SK-N-MC (cell line): ENCODE data around the gene EMILIN2.

Experiments
- EZH2 ChIP-seq: fragments of 200-600 bp; sonication (generic); IDR thresholded peaks from one replicate; pipeline ENCODE4 v1.6.1; 2017; ENCODE audit warnings: antibody characterized with exemption
- POLR2AphosphoS5 ChIP-seq: IDR thresholded peaks from 2 replicates; pipeline ENCODE4 v1.6.1; 2012; ENCODE audit warnings: mild to moderate bottlenecking, low read depth, low read length, borderline replicate concordance

GRCh38 chr18:2850816-2851215, 4.0 kb downstream of the EMILIN2 start:
- TF ChIP-seq EZH2: no peak
- TF ChIP-seq POLR2AphosphoS5: no peak
